ENCODE data around the gene RAB31.

GRCh38 chr18:9834551-9834950, 126.5 kb downstream of the RAB31 start:
- TF ChIP-seq CTCF (conservative IDR thresholded peaks at IDR 0.05 in 1 of 2, IDR thresholded peaks at IDR 0.05 in 1 of 2; ENCODE audit: extremely low read depth in 1 of 2, insufficient read depth in 1 of 2, low read depth in 1 of 2, low read length in 2 of 2) (no peak), EZH2 (IDR thresholded peaks at IDR 0.05; ENCODE audit: borderline replicate concordance, low read length) (no peak)
